HG03025 (cell line): Measurements from ENCODE around the gene FDX1.

ENCODE experiments used
- ATAC-seq: cut with Tn5 transposase; IDR thresholded peaks from one replicate; pipeline ENCODE4 v1.9.1; 2021; ENCODE audit warnings: mild to moderate bottlenecking, moderate library complexity; ENCODE audit not compliant: unreplicated experiment, low FRiP score

FDX1 gene

GRCh38 chr11:110497231-110497978 lies 67.7 kb downstream of the FDX1 start:
- no peak for ATAC-seq

GRCh38 chr11:110501428-110501827 lies 71.7 kb downstream of the FDX1 start:
- ATAC-seq: no peak

GRCh38 chr11:110505528-110506284 lies 76.0 kb downstream of the FDX1 start:
- no peak for ATAC-seq

GRCh38 chr11:110507328-110507727 lies 77.6 kb downstream of the FDX1 start:
- no peak for ATAC-seq

- no peak for ATAC-seq
Measured at GRCh38 chr11:110508786-110509185, 79.0 kb downstream of the FDX1 start.

- ATAC-seq: no peak
Measured at GRCh38 chr11:110509472-110509871, 79.7 kb downstream of the FDX1 start.

GRCh38 chr11:110512026-110512425 lies 82.3 kb downstream of the FDX1 start:
- ATAC-seq: no peak

- ATAC-seq: no peak
Measured at GRCh38 chr11:110513259-110513801, 83.6 kb downstream of the FDX1 start.

GRCh38 chr11:110513846-110514437 lies 84.2 kb downstream of the FDX1 start:
- ATAC-seq: no peak
